Measurements from ENCODE around the gene PPM1L.

The PPM1L gene

DNA sequence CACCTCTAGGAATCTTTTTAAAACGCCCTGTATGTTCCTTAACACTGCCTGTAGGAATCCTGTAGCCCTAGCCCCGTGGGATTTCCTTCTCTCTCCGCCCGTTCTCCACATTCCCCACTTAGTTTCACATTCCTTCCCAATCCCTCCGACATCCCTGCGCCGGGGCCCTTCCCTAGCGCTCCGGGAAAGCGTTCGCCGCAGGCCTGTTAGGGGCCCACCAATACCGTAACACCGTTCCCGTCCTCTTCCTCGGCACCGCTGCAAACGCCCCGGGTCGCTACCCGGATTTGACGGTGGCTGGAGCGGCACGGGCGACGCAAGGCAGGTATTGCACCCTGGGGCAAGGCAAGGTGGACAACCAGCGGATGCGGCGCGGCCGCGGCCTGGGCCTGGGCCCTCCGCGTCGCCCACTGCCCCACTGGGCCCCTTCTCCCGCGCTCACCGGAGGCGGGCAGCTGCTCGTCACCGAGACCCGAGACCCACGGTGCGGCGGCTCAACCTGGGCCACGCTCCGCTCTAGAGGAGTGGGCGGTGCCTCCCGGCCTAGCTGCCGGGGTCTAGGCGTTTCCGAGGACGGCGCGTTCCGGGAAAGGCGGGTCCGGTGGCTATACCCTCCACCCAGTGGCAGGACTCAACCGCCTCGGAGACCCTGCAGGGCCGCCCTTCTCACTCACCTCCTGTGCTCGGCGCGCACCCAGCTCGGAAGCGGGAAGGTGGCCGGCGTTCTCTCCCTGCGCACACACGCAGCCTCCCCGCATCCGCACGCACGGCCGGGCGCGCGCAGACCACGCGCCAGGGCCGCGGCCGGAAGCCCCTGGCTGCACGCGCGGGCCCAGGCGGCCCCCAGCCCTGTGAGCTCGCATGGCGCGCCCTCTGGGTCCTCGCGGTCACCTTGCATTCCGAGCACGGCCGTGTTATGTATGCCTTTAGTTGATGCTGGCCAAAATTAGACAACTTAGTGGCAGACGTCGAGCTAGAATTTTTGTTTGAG, 348.8 kb downstream of the PPM1L start, which contains the start of gene B3GALNT1:
Gene B3GALNT1, minus strand, starts transcription at position 789 of the 991 bp plus-strand sequence. CDS start 18,595 bp downstream, outside the sequence.
- Mint-ChIP-seq H3K36me3 (peaks cover 3% of the 10 kb centered on the region in 2 donors), H3K27ac (peak within 1 kb of the TSS; percentile 88), H3K9me3 (no peaks in the 10 kb centered on the region), H3K4me1 (peaks cover 7 to 12% of the 10 kb centered on the region in 2 donors), H3K27me3 (peaks cover 4 to 24% of the 10 kb centered on the region in 2 donors), H3K4me3 (peak within 1 kb of the TSS; percentile 89 to 96)
- ATAC-seq (replicated peaks) (peak; percentile 81 to 85), DNase-seq (peak; percentile 43)

DNA sequence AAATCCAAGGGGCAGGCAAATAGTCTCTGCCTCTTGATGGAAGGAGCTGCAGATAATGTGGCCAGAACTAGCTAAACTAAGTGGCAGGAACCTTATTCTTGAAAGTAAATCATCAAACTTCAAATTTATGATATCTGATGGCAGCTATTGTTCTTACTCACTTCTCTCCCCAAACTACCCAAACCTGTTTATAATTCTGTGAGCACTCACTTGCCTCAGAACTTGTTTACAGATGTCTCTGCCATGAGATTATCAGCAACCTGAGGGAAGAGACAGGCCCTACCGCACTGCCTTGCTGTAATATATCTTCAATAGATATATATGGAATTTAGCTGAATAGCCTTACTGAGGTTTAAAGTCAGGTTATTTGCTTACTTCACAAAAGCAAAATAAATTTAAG, 351.3 kb downstream of the PPM1L start:
- DNase-seq (no peak), ATAC-seq (replicated peaks) (no peak)
- H3K9me3 Mint-ChIP-seq, result peaks cover 0 to 1% of the 10 kb centered on the region in 2 donors
- peaks cover 10 to 37% of the 10 kb centered on the region in 2 donors for H3K27me3 Mint-ChIP-seq
- H3K36me3 Mint-ChIP-seq, result peaks cover 3% of the 10 kb centered on the region in 2 donors
- H3K4me3 Mint-ChIP-seq, result no peak overlapping the region
- peaks cover 7 to 12% of the 10 kb centered on the region in 2 donors for H3K4me1 Mint-ChIP-seq
- no peak overlapping the region for H3K27ac Mint-ChIP-seq

DNA sequence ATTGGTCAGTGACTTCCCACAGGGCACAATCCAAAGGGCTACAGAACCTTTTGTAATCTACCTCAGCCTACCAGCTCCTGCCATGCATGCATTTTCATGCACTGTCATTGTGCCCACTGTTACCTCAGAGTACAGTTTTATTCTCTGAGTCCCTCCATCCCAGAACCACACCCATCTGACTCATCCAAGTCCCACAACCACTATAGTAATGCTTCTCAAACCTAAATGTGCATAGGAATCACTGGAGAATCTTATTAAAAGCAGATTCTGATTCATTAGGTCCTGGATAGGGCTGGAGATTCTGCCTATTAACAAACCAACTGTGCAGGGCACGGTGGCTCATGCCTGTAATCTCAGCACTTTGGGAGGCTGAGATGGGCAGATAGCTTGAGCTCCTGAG, 352.8 kb downstream of the PPM1L start:
- H3K9me3 Mint-ChIP-seq, result peaks cover 0 to 1% of the 10 kb centered on the region in 2 donors
- H3K27ac Mint-ChIP-seq, result no peak overlapping the region
- H3K4me3 Mint-ChIP-seq, result no peak overlapping the region
- peaks cover 10 to 37% of the 10 kb centered on the region in 2 donors for H3K27me3 Mint-ChIP-seq
- no peak for ATAC-seq (replicated peaks)
- no peak for DNase-seq
- peaks cover 7 to 12% of the 10 kb centered on the region in 2 donors for H3K4me1 Mint-ChIP-seq
- peaks cover 3% of the 10 kb centered on the region in 2 donors for H3K36me3 Mint-ChIP-seq

DNA sequence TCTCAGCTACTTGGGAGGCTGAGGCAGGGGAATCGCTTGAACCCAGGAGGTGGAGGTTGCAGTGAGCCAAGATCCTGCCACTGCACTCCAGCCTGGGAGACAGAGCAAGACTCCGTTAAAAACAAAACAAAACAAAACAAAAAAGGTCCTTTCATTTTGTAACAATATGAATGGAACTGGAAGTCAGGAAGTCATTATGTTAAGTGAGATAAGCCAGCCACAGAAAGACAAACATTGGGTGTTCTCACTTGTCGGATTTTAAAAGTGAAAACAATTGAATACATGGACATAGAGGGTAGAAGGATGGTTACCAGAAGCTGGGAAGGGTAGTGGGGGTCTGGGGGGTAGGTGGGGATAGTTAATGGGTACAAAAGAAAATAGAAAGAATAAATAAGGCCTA, 361.6 kb downstream of the PPM1L start:
- ATAC-seq (replicated peaks), result no peak
- Mint-ChIP-seq H3K4me1 (no peaks in the 10 kb centered on the region), H3K4me3 (no peak overlapping the region), H3K27ac (no peak overlapping the region), H3K36me3 (peaks cover 0 to 4% of the 10 kb centered on the region in 2 donors), H3K27me3 (peaks cover under 1 to 9% of the 10 kb centered on the region in 2 donors), H3K9me3 (peaks cover 24 to 31% of the 10 kb centered on the region in 2 donors)
- DNase-seq, result no peak

DNA sequence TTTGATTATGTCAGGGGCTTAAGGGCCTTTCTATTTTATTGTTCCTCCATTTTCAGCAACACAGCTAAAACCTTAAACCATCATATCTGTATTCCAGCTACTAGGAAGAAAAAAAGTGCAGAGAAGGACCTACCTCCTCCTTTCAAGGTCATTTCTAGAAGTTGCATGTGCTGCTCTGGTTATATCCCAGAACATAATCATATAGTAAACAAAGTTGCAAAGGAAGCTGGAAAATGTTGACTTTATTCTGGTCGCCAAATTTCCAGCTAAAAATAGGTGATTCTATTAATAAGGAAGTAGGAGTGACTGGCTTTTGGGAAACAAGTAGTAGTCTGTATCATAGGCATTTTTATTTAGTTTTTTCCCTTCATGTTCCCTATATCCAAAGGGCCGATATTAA, 370.5 kb downstream of the PPM1L start:
- Mint-ChIP-seq H3K4me3 (no peak overlapping the region), H3K27ac (no peak overlapping the region), H3K36me3 (peaks cover 2 to 7% of the 10 kb centered on the region in 2 donors), H3K9me3 (peaks cover 9 to 12% of the 10 kb centered on the region in 2 donors), H3K27me3 (peaks cover 6 to 9% of the 10 kb centered on the region in 2 donors), H3K4me1 (no peaks in the 10 kb centered on the region)
- ATAC-seq (replicated peaks) (no peak), DNase-seq (no peak)

Data from stimulated activated naive B cell treated with anti-CD40 and anti-IgM and Interleukin-4, amounts not matched to agents 10 μg/mL and 1 μg/mL and 100 μg/mL, for 72 hours (primary cell).